GM12878 (cell line): ENCODE measurements around the gene CD48. TPM values are rescaled to one million over a fixed set of nuclear protein-coding genes. Genes with fewer than 3 reads are reported as not detected.

ENCODE experiments used
- ATAC-seq: fragments of 200-7000 bp; cut with Tn5 transposase; 3 replicates; pipeline ENCODE4 v1.9.1; 2020; ENCODE audit warnings: mild to moderate bottlenecking, moderate library complexity
- BruUV-seq: library from RNA; stranded (reverse); fragments of 400-500 nt; replicated peaks from 2 replicates; lab custom pipeline; 2021; lab: Mats Ljungman, UMichigan
- CTCF ChIA-PET: fragments of 300-600 bp; sonication (Branson Sonifier 250); formaldehyde crosslinking; extraction: SDS; loops from one replicate; lab custom pipeline; 2021; ENCODE audit warnings: inconsistent platforms; lab: Yijun Ruan, JAX
- POLR2A ChIA-PET: fragments of 350-600 bp; formaldehyde crosslinking; extraction: SDS; loops from one replicate; lab custom pipeline; 2021; ENCODE audit warnings: inconsistent platforms; lab: Charles Lee
- RAD21 ChIA-PET: fragments of 300-600 bp; sonication (Branson Sonifier 250); formaldehyde crosslinking; loops from one replicate; lab custom pipeline; 2023; ENCODE audit warnings: antibody characterized with exemption; ENCODE audit not compliant: unreplicated experiment; lab: Charles Lee
- SMC1A ChIA-PET: fragments of 300-600 bp; sonication (Branson Sonifier 250); formaldehyde crosslinking; loops from one replicate; lab custom pipeline; 2023; ENCODE audit not compliant: unreplicated experiment, uncharacterized antibody; lab: Charles Lee
- DNase-seq: peaks from one replicate; pipeline ENCODE4 v3.0.0-alpha.2; 2011; ENCODE audit warnings: low read depth, low spot score
- FAIRE-seq: peaks from 3 replicates; lab custom pipeline; 2011; peaks lifted over from hg19 to GRCh38; lab: Jason Lieb, UNC
- H2AFZ ChIP-seq: 2 replicates; pipeline ENCODE4 v1.6.0; 2011; ENCODE audit warnings: low read depth, low read length, control low read depth; ENCODE audit not compliant: control insufficient read depth
- H3K27ac ChIP-seq: 2 replicates; pipeline ENCODE4 v1.5.1; 2011; ENCODE audit warnings: control low read depth; ENCODE audit not compliant: control insufficient read depth, insufficient read depth
- H3K27me3 ChIP-seq, 2 experiments: replicated peaks in 1 of 2; 2 replicates each; pipeline versions ENCODE4 v1.6.0 to v1.6.1; 2011; ENCODE audit warnings: low read length in 1 of 2; ENCODE audit not compliant: control insufficient read depth in 2 of 2, insufficient read depth in 2 of 2
- H3K36me3 ChIP-seq, 2 experiments: 2 replicates each; pipeline ENCODE4 v1.5.1; 2011; ENCODE audit warnings: low read length in 1 of 2; ENCODE audit not compliant: control insufficient read depth in 2 of 2, insufficient read depth in 2 of 2
- H3K4me1 ChIP-seq: 2 replicates; pipeline ENCODE4 v1.6.1; 2011; ENCODE audit warnings: mild to moderate bottlenecking, low read length, moderate library complexity, mixed read lengths; ENCODE audit not compliant: control insufficient read depth, insufficient read depth
- H3K4me2 ChIP-seq: 2 replicates; pipeline ENCODE4 v1.6.0; 2011; ENCODE audit warnings: control low read depth; ENCODE audit not compliant: control insufficient read depth, insufficient read depth
- H3K4me3 ChIP-seq: fragments of 200-600 bp; sonication (generic); 2 replicates; pipeline ENCODE4 v1.5.1; 2016
- H3K79me2 ChIP-seq: 2 replicates; pipeline ENCODE4 v1.6.0; 2011; ENCODE audit warnings: low read length; ENCODE audit not compliant: control insufficient read depth, insufficient read depth
- H3K9ac ChIP-seq: 2 replicates; pipeline ENCODE4 v1.8.0; 2011; ENCODE audit warnings: low read length, control low read depth, mixed read lengths; ENCODE audit not compliant: control insufficient read depth, insufficient read depth
- H3K9me3 ChIP-seq: replicated peaks from 3 replicates; pipeline ENCODE4 v1.5.1; 2011; ENCODE audit warnings: mild to moderate bottlenecking, low read length; ENCODE audit not compliant: control insufficient read depth, insufficient read depth
- H4K20me1 ChIP-seq: 2 replicates; pipeline ENCODE4 v1.6.0; 2011; ENCODE audit not compliant: control insufficient read depth, insufficient read depth
- BCL11A ChIP-seq: IDR thresholded peaks from 2 replicates; pipeline ENCODE4 v1.6.1; 2011; ENCODE audit warnings: low read depth, low read length
- BMI1 ChIP-seq: fragments of 450-650 bp; IDR thresholded peaks from 2 replicates; pipeline ENCODE4 v1.6.1; 2016; ENCODE audit warnings: mild to moderate bottlenecking, moderate library complexity, borderline replicate concordance
- BRCA1 ChIP-seq: IDR thresholded peaks from 2 replicates; pipeline ENCODE4 v1.6.1; 2011; ENCODE audit warnings: low read depth, low read length, improper control_type of control experiment
- CBFB ChIP-seq: IDR thresholded peaks from 2 replicates; pipeline ENCODE4 v1.6.1; 2016; ENCODE audit warnings: antibody characterized with exemption, low read depth
- CTCF ChIP-seq, 3 experiments: IDR thresholded peaks in 2 of 3; conservative IDR thresholded peaks in 1 of 3; 2 replicates each; pipeline ENCODE4 v1.5.1; 2011; ENCODE audit warnings: low read depth in 3 of 3, low read length in 3 of 3, mild to moderate bottlenecking in 3 of 3, control low read depth in 2 of 3, moderate library complexity in 2 of 3, inconsistent platforms in 1 of 3, mixed read lengths in 1 of 3; ENCODE audit not compliant: control insufficient read depth in 2 of 3, insufficient read depth in 1 of 3; ENCODE audit errors: extremely low read depth in 1 of 3
- EED ChIP-seq: sonication (generic); IDR thresholded peaks from 2 replicates; pipeline ENCODE4 v1.6.1; 2016; ENCODE audit warnings: antibody characterized with exemption, low read depth
- GATAD2B ChIP-seq: fragments of 450-650 bp; conservative IDR thresholded peaks from 2 replicates; pipeline ENCODE4 v1.6.1; 2017; ENCODE audit warnings: low read depth, mild to moderate bottlenecking, moderate library complexity
- HCFC1 ChIP-seq: fragments of 150-350 bp; IDR thresholded peaks from 2 replicates; pipeline ENCODE4 v1.6.1; 2014; ENCODE audit warnings: low read length
- POLR2A ChIP-seq: IDR thresholded peaks from 2 replicates; pipeline ENCODE4 v1.6.1; 2011; ENCODE audit warnings: low read depth, mild to moderate bottlenecking, low read length
- POLR2AphosphoS5 ChIP-seq: IDR thresholded peaks from 2 replicates; pipeline ENCODE4 v1.6.1; 2011; ENCODE audit warnings: mild to moderate bottlenecking, low read length, inconsistent platforms
- RAD51 ChIP-seq: fragments of 450-650 bp; IDR thresholded peaks from 2 replicates; pipeline ENCODE4 v1.6.1; 2016; ENCODE audit warnings: moderate library complexity, mild to moderate bottlenecking, inconsistent platforms
- RUNX3 ChIP-seq: IDR thresholded peaks from 2 replicates; pipeline ENCODE4 v1.6.1; 2012; ENCODE audit warnings: low read length, inconsistent platforms
- SMAD1 ChIP-seq: fragments of 450-650 bp; IDR thresholded peaks from 2 replicates; pipeline ENCODE4 v1.6.1; 2018; ENCODE audit warnings: mild to moderate bottlenecking, low read depth; ENCODE audit not compliant: partially characterized antibody
- SMARCA5 ChIP-seq: fragments of 450-650 bp; IDR thresholded peaks from 2 replicates; pipeline ENCODE4 v1.6.1; 2017; ENCODE audit warnings: mild to moderate bottlenecking
- SREBF1 ChIP-seq: IDR thresholded peaks from 2 replicates; pipeline ENCODE4 v1.6.1; 2012; ENCODE audit warnings: mild to moderate bottlenecking, low read length
- SUPT20H ChIP-seq: IDR thresholded peaks from 2 replicates; pipeline ENCODE4 v1.6.1; 2011; ENCODE audit warnings: low read depth, mild to moderate bottlenecking, low read length, moderate library complexity, borderline replicate concordance; ENCODE audit not compliant: control insufficient read depth
- TARDBP ChIP-seq: IDR thresholded peaks from 2 replicates; pipeline ENCODE4 v1.6.1; 2016; ENCODE audit warnings: borderline replicate concordance
- TBL1XR1 ChIP-seq: IDR thresholded peaks from 2 replicates; pipeline ENCODE4 v1.6.1; 2012; ENCODE audit warnings: low read depth, low read length, improper control_type of control experiment
- TCF12 ChIP-seq: IDR thresholded peaks from 2 replicates; pipeline ENCODE4 v1.6.1; 2011; ENCODE audit warnings: low read depth, mild to moderate bottlenecking, low read length
- WRNIP1 ChIP-seq: IDR thresholded peaks from 2 replicates; pipeline ENCODE4 v1.6.1; 2011; ENCODE audit warnings: low read depth, low read length, improper control_type of control experiment, borderline replicate concordance
- ZNF274 ChIP-seq: IDR thresholded peaks from one replicate; pipeline ENCODE4 v1.8.0; 2011; ENCODE audit not compliant: insufficient read length, insufficient read depth
- WGBS: methylation state at CpG from one replicate; pipeline ENCODE4 v1.1.6; 2016; ENCODE audit warnings: low lambda C conversion rate; ENCODE audit not compliant: insufficient replicate concordance, insufficient coverage; ENCODE audit errors: missing lambda C conversion rate; 5-methylcytosine and 5-hydroxymethylcytosine counted together
- in situ Hi-C: fragments of 300-500 bp; cut with MboI; formaldehyde crosslinking; loops from 9 replicates; pipeline ENCODE4 v1.14.3; 2018; ENCODE audit warnings: mixed read lengths
- intact Hi-C: fragments of 100-400 bp; cut with micrococcal nuclease; formaldehyde crosslinking; loops from one replicate; pipeline ENCODE4 v1.14.2; 2022; ENCODE audit not compliant: unreplicated experiment
- polyA plus RNA-seq, 11 experiments: library from polyadenylated mRNA; depleted of rRNA in 4 of 11; unstranded in 6 of 11; stranded (reverse) in 5 of 11; fragments of >200 nt; fragmentation: Nextera tagmentation in 4 of 11; fragmentation: Illumina TruSeq in 1 of 11; extraction: Ambion mirVana in 4 of 11; extraction: Trizol in 1 of 11; gene quantifications; 1 replicate in 1 of 11; 2 replicates in 10 of 11; pipeline versions ENCODE4 v1.2.1 to v1.2.3, GENCODE V29; 2011 to 2016; ENCODE audit warnings: inconsistent platforms in 2 of 11, missing spikeins in 2 of 11, low read depth in 1 of 11
- total RNA-seq, 4 experiments: library from RNA; depleted of rRNA in 3 of 4; stranded (reverse); fragments of >200 nt in 3 of 4; fragmentation: Illumina TruSeq in 1 of 4; extraction: Trizol in 1 of 4; gene quantifications; 2 replicates each; pipeline versions ENCODE4 v1.2.1 to v1.2.3, GENCODE V29; 2013 to 2021
- TF ChIP-seq, protein P1 (sequence below): fragments of 450-650 bp; IDR thresholded peaks from 2 replicates; pipeline ENCODE4 v1.6.1; 2017; ENCODE audit warnings: borderline replicate concordance

The CD48 gene
- total and polyA plus RNA-seq, 10 of the 15 experiments (the other 5 are each of a cell fraction or from before 2014, with no cell fraction given): 302 to 1,315 (median 430) TPM

DNA sequence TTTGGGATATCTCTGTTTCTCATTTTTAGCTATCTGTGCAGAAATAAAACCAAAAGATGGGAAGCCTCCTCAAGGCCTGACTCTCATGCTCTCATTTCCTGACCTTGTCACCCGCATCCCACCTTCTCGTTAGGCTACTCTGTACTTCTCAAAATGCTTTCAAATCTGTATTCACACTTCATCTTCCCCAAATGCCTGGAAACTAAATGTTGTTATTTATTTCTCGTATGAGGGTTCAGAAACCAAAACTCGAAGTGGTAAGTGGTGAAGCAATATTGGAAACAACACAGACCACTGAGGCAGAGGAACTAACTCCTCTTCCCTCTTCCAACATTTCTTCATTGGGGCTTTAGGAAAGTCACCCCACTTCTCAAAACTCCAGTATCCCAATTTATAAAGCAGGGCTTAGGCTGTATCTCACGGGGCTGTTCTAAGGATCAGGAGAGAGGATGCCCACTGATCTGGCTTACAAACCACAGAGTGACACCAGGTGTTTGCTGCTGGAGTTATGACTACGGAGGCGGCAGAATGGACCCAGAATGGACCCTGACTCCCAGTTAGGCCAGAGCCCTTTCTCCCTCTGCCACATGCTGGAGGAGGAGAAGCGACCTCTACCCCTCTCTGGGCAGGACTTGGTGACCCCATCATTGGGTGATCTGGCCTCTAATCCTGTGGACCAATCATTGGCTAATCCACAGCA is 31.0 kb upstream of the CD48 start:
- H3K4me3 ChIP-seq: peak overlapping the region; percentile 99
- no peaks in the 10 kb centered on the region for H4K20me1 ChIP-seq
- peak overlapping the region; percentile 78 for H3K27ac ChIP-seq
- H2AFZ ChIP-seq: no peak overlapping the region
- ChIA-PET RAD21 (interaction anchor here (0.7 to 8.3 kb wide), 15 partner anchors 12 to 208 kb away, joined by 3 to 151 read pairs (median 7); partner anchors contain the start of genes CD48 and SLAMF1), CTCF (interaction anchor here (0.7 to 13.0 kb wide), 14 partner anchors 10 to 211 kb away, joined by 3 to 234 read pairs (median 9); partner anchors contain the start of genes CD48 and LY9), POLR2A (interaction anchor here (1.0 to 8.3 kb wide), 12 partner anchors 10 to 118 kb away, joined by 3 to 65 read pairs (median 20); partner anchors contain the start of genes CD48 and SLAMF1), SMC1A (interaction anchor here (0.5 to 15.1 kb wide), 14 partner anchors 9 to 394 kb away, joined by 3 to 447 read pairs (median 11); partner anchors contain the start of gene CD48)
- TSS peak; percentile 71 for BruUV-seq
- H3K9me3 ChIP-seq: no peaks in the 10 kb centered on the region
- intact Hi-C loops (no loop called here), in situ Hi-C loops (no loop called here)
- H3K27me3 ChIP-seq: no peaks in the 10 kb centered on the region
- H3K9ac ChIP-seq: peak overlapping the region; percentile 63
- ATAC-seq (peak; percentile 11), FAIRE-seq (no peak), DNase-seq (no peak)
- H3K36me3 ChIP-seq: peaks cover 0 to 2% of the 10 kb centered on the region in 2 experiments; a peak in 3 of 4 replicates
- peaks cover 44% of the 10 kb centered on the region for H3K4me1 ChIP-seq
- WGBS: 41% methylated on average over 8 of the region's 8 CpGs
- peaks cover 95% of the 10 kb centered on the region for H3K79me2 ChIP-seq
- peak overlapping the region; percentile 95 for H3K4me2 ChIP-seq
- TF ChIP-seq BMI1 (0 out of 2 replicates have a peak, but pooled peaks have one; percentile 6), SMARCA5 (0 out of 2 replicates have a peak, but pooled peaks have one; percentile 9), BCL11A (0 out of 2 replicates have a peak, but pooled peaks have one; percentile 3), SREBF1 (no peak), TBL1XR1 (no peak), BRCA1 (no peak), HCFC1 (no peak), TCF12 (0 out of 2 replicates have a peak, but pooled peaks have one; percentile 38), ZNF274 (no peak), GATAD2B (no peak), CBFB (0 out of 2 replicates have a peak, but pooled peaks have one; percentile 4), SUPT20H (no peak), SMAD1 (no peak), EED (0 out of 2 replicates have a peak, but pooled peaks have one; percentile 6), WRNIP1 (no peak), POLR2AphosphoS5 (peak; percentile 21; the same call in 1 of the 2 replicates), RUNX3 (peak; percentile 62), POLR2A (peak; percentile 47; the same call in 1 of the 2 replicates), RAD51 (no peak), TARDBP (no peak), CTCF (IDR thresholded peaks at IDR 0.05 in 2 of 3, conservative IDR thresholded peaks at IDR 0.05 in 1 of 3; ENCODE audit: control insufficient read depth in 2 of 3, extremely low read depth in 1 of 3, insufficient read depth in 1 of 3, low read depth in 3 of 3, low read length in 3 of 3) (no peak)
- TF ChIP-seq, protein P1, sequence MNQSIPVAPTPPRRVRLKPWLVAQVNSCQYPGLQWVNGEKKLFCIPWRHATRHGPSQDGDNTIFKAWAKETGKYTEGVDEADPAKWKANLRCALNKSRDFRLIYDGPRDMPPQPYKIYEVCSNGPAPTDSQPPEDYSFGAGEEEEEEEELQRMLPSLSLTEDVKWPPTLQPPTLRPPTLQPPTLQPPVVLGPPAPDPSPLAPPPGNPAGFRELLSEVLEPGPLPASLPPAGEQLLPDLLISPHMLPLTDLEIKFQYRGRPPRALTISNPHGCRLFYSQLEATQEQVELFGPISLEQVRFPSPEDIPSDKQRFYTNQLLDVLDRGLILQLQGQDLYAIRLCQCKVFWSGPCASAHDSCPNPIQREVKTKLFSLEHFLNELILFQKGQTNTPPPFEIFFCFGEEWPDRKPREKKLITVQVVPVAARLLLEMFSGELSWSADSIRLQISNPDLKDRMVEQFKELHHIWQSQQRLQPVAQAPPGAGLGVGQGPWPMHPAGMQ: no peak
